Measurements from ENCODE around the gene MRPL19.

- TF ChIP-seq CTCF (IDR thresholded peaks at IDR 0.05; ENCODE audit: low read depth, low read length, poor library complexity, severe bottlenecking) = no peak
- TF ChIP-seq EZH2phosphoT487 (IDR thresholded peaks at IDR 0.05; ENCODE audit: borderline replicate concordance, low read length) = no peak
These were observed 9.3 kb downstream of the MRPL19 start for GRCh38 chr2:75655861-75656260.

All from DOHH2 (cell line).